DMS 273 (cell line): ENCODE measurements around the gene PDLIM7.
A peak's percentile ranks its signal among the peaks of the same experiment; 100 is the strongest.
"Not testable (repeated sequence)": the region's sequence is repeated elsewhere in the genome, so short reads cannot be mapped to it uniquely, and the experiment has no call there.

ENCODE experiments used
- DNase-seq: peaks from one replicate; lab custom pipeline; 2025; ENCODE audit not compliant: unreplicated experiment; lab: John Stamatoyannopoulos, UW

Gene PDLIM7, protein sequence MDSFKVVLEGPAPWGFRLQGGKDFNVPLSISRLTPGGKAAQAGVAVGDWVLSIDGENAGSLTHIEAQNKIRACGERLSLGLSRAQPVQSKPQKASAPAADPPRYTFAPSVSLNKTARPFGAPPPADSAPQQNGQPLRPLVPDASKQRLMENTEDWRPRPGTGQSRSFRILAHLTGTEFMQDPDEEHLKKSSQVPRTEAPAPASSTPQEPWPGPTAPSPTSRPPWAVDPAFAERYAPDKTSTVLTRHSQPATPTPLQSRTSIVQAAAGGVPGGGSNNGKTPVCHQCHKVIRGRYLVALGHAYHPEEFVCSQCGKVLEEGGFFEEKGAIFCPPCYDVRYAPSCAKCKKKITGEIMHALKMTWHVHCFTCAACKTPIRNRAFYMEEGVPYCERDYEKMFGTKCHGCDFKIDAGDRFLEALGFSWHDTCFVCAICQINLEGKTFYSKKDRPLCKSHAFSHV

GRCh38 chr5:177497292-177498012, at the start of gene PDLIM7:
Gene PDLIM7, minus strand, starts transcription at chr5:177497604. Its CDS starts 1,092 bp downstream, at chr5:177496512.
- DNase-seq, result peak; percentile 98

- DNase-seq, result peak; percentile 84
These were observed 48.9 kb upstream of the PDLIM7 start for GRCh38 chr5:177546258-177546741.

DNA sequence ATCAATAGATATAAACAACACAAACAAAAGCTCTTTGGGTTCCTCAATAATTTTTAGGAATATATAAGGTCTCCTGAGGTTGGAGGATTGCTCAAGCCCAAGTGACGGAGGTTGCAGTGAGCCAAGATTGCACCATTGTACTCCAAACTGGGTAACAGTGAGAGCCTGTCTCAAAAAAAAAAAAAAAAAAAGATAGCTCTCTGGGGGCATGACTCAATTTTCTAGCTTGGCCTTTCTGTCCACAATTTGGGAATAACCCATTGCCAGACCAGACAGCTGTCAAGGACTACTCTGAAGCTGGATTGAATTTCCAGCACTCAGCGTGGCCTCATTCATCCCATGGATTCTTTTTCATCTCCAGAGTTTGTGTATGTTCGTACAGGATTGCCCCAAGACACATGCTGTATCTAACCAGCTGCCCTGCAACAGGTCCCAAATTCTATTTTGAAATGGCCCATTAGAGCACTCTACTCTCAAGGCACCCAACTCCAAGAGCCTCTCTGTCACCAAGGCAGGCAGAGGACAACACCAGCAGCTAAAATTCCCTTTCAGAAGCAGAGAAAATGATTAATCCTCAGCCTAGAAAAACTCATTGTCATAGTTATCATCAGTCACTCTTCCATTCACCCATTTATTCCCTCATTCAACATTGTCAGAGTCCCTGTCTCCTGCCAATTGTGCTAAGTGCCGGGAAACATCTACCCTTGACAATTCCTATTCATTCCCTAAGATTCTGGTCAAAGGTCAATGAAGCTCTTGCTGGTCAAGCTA, 48.3 kb upstream of the PDLIM7 start:
- peak; percentile 75 for DNase-seq

- peak; percentile 29 for DNase-seq
These were observed 45.5 kb upstream of the PDLIM7 start for GRCh38 chr5:177542816-177543465.

GRCh38 chr5:177540438-177540837, 43.0 kb upstream of the PDLIM7 start:
- DNase-seq, result no peak

- no peak for DNase-seq
These were observed 42.0 kb upstream of the PDLIM7 start for GRCh38 chr5:177539411-177539810.

DNA sequence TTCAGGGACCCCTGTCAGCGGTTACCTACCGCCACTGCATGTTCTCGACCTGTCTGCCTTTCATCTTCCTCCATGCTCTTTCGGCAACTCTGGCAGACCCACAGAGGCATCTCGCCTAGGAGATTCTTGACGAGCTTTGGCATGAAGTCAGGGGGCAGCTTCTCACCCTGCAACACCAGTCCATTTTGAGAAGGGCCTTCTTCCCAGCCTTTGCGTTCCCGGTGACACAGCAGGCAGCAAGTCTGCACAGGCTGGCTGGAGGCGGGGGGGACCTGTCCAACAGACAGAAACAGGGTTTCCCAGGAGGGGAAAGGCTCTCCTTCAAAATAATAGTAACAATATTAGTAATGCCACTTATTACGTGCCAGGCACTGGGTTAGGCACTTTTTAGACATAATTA, 41.5 kb upstream of the PDLIM7 start:
- no peak for DNase-seq

- DNase-seq, result no peak
These were observed 40.3 kb upstream of the PDLIM7 start for GRCh38 chr5:177537389-177538361.

DNA sequence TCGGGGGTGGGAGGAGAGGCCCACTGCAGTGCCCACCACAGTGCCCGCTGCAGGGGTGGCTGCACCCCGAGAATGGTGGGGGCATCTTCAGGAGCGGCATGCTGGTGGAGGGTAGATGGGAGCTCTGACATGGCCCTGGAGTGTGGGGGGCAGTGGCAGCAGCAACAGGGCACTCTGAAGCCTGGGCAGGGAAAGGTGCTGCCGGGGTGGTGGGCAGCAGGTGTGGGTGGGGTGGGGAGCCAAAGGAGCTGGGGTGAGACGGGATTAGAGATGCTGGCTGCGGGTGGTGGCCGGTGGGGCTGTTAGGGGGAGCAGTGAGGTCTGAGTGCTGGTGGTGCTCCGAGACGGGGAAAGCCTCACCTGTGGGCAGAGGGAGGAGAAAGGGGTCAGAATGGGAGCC, 39.0 kb upstream of the PDLIM7 start:
- no peak for DNase-seq

DNA sequence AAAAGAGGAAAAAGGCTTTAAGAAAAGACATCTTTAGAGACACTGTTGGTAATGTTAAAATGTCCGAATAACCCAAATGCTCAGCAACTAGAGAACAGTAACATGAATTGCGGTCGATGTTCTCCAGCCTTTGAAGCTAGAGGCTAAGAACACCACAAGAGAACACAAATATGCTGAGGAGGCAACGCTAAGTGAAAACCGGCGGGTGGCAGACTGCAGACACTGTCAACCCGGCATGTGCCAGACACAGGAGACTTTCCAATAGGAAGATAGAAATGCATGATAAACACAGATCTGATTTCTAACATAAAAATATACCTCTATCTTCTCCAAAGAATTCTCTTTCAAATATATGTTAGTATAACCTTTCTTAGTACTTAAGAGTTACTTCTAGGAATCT, 37.7 kb upstream of the PDLIM7 start:
- no peak for DNase-seq

DNA sequence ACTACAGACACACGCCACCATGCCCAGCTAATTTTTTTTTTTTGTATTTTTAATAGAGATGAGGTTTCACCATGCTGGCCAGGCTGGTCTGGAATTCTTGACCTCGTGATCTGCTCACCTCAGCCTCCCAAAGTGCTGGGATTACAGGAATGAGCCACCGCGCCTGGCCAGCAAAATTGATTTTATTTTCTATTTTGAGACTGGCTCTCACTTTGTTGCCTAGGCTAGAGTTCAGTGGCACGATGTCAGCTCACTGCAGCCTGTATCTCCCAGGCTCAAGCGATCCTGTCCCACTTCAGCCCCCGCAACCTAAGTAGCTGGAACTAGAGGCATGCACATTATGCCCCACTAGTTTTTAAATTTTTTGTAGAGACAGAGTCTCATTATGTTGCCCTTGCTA, 37.0 kb upstream of the PDLIM7 start:
- not testable (repeated sequence) for DNase-seq

- DNase-seq, result no peak
These were observed 34.0 kb upstream of the PDLIM7 start for GRCh38 chr5:177531209-177531940.

DNA sequence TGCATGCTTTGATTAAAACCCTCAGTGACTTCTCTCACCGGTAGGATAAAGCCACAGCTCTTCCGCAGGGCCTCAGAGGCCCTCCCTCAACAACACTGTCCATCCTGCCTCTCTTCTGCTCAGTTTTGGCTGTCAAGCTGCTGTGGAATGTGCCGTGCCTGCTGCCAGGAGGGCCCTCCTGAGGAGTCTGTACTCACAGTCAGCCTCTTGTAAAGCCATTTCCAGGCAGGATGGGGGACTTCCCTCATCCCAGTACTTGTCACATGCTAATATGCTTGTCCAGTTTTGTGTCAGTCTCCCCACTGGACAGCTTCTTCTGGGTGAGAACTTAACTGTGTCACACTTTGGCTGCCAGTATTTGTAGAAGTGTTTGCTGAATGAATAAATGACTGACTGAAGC, 33.2 kb upstream of the PDLIM7 start:
- DNase-seq, result no peak

GRCh38 chr5:177529247-177530203, 32.1 kb upstream of the PDLIM7 start:
- no peak for DNase-seq

- DNase-seq, result no peak
These were observed 31.2 kb upstream of the PDLIM7 start for GRCh38 chr5:177528631-177529030.

DNA sequence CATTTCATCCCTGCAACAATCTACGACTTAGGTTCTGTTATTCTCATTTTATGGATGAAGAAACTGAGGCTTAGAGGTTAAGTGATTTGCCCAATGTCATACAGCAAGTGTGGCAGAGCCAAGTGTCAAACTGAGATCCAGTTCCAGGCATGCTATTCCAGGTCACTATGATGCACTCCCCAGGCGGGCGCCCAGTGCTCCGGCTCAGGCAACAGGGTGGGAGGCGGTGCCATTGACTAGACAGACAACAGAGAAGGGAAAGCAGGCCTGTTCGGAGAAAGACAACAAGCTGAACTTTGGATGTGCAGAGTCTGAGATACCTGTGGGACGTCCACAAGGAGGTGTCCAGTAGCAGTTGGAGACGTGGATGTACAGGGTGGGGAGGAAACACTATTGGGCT, 30.2 kb upstream of the PDLIM7 start:
- no peak for DNase-seq

DNA sequence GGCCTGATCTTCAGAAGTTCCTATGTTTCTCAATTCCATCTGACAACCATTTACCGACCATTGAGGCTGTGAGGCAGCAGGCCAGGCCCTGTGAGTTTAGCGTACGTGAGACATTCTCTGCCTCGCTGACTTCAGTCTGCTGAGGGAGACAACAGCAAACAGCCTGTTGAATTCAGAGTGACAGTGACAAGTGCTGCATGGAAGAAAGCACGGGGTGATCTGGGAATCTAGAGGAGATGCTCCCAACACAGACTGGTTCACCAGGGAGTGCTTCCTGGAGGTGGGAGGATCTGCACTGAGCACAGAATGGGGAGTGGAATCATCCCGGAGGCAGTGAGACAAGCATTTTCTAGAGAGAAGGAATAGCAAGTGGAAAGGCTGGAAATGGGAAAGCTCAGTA, 29.4 kb upstream of the PDLIM7 start:
- DNase-seq, result no peak

DNA sequence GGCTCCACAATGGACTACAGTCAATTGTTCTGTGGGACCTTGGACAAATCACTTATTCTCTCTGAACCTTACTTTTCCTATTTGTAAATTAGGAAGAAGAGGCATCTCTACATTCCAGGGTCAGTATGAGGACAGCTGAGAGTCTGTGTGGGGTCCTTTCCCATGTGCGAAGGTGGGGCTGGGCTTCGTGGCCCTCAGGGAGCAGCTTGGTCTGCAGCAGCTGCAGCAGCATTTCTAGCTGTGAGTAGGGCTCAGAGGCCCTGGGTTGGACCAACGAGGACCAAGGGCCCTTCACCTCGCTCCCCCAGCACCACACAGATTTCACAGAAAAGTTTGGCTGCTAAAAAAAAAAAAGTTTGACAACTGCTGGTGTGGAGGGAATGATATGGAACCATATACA, 28.8 kb upstream of the PDLIM7 start:
- no peak for DNase-seq
